GM19238 (cell line): ENCODE data around the gene PDGFB.

Experiments
- DNase-seq: peaks from one replicate; pipeline ENCODE4 v3.0.0; 2011; ENCODE audit warnings: low spot score; ENCODE audit not compliant: insufficient read length

Gene PDGFB

GRCh38 chr22:39208013-39208680, 36.6 kb downstream of the PDGFB start:
- no peak for DNase-seq

GRCh38 chr22:39207141-39208012, 37.4 kb downstream of the PDGFB start:
- no peak for DNase-seq

- no peak for DNase-seq
Observed at GRCh38 chr22:39206491-39206890, 38.3 kb downstream of the PDGFB start.

GRCh38 chr22:39205344-39206021, 39.3 kb downstream of the PDGFB start:
- DNase-seq = no peak

GRCh38 chr22:39204216-39204615, 40.6 kb downstream of the PDGFB start:
- DNase-seq = no peak

- no peak for DNase-seq
Observed at GRCh38 chr22:39197578-39197977, 47.2 kb downstream of the PDGFB start.

- no peak for DNase-seq
Observed at GRCh38 chr22:39194098-39194497, 50.7 kb downstream of the PDGFB start.

GRCh38 chr22:39188809-39189208, 56.0 kb downstream of the PDGFB start:
- no peak for DNase-seq

GRCh38 chr22:39185601-39186012, 59.2 kb downstream of the PDGFB start:
- DNase-seq = no peak

- no peak for DNase-seq
Observed at GRCh38 chr22:39184586-39185577, 59.9 kb downstream of the PDGFB start.

- DNase-seq = no peak
Observed at GRCh38 chr22:39183991-39184585, 60.7 kb downstream of the PDGFB start.

GRCh38 chr22:39182478-39183030, 62.2 kb downstream of the PDGFB start:
- DNase-seq = no peak

GRCh38 chr22:39181778-39182177, 63.0 kb downstream of the PDGFB start:
- no peak for DNase-seq

GRCh38 chr22:39181356-39181755, 63.4 kb downstream of the PDGFB start:
- DNase-seq = no peak

- no peak for DNase-seq
Observed at GRCh38 chr22:39179841-39180335, 64.9 kb downstream of the PDGFB start.

- DNase-seq = no peak
Observed at GRCh38 chr22:39179401-39179827, 65.4 kb downstream of the PDGFB start.

- DNase-seq = no peak
Observed at GRCh38 chr22:39178206-39179111, 66.3 kb downstream of the PDGFB start.

- no peak for DNase-seq
Observed at GRCh38 chr22:39177791-39178190, 67.0 kb downstream of the PDGFB start.

GRCh38 chr22:39177456-39177775, 67.4 kb downstream of the PDGFB start:
- DNase-seq = no peak
